ENCODE data around the gene RIOK2.

DNA sequence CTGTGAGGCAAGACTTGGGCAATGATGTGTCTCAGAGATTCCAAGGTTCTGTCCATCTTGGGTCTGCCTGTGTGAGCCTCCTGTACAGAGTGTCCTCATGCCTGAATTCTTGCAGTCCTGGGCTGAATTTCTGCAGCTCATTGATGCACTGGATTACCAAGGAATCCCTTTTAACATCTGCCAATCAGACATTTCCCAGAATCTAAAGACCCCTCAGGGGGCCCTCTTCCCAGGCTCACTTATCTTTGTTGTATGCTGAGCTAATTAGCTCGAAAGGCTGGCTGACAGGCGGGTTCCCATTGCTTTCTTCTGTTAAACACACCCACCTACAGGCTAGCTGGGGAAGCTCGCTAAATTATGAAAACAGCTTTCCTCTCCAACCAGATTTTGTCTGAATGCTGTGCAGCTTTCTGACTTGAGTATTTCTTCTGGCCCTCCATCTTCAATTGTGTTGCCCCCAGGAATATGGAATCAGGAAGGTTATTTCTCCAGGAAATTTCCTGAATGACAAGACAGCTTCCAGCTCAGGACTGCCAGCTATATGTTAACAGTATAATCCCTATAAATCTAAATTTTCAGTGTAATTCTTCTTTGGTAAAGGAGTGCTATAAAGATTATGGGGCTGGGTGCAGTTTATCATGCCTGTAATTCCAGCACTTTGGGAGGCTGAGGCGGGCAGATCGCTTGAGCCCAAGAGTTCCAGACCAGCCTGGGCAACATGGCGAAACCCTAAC is 40.4 kb downstream of the RIOK2 start, which contains the start of gene LIX1:
- TF ChIP-seq CTCF (IDR thresholded peaks at IDR 0.05; ENCODE audit: low read length) (peak; percentile 66), EZH2 (IDR thresholded peaks at IDR 0.05; ENCODE audit: borderline replicate concordance, low read length) (no peak)

Measured in OCI-LY1 (cell line).